GM21515 (cell line): ENCODE results near the gene SPINK8.
"Not testable (repeated sequence)": the region's sequence is repeated elsewhere in the genome, so short reads cannot be mapped to it uniquely, and the experiment has no call there.

Experiments used
- ATAC-seq: cut with Tn5 transposase; IDR thresholded peaks from one replicate; pipeline ENCODE4 v1.9.1; 2021; ENCODE audit not compliant: unreplicated experiment

SPINK8 gene

DNA sequence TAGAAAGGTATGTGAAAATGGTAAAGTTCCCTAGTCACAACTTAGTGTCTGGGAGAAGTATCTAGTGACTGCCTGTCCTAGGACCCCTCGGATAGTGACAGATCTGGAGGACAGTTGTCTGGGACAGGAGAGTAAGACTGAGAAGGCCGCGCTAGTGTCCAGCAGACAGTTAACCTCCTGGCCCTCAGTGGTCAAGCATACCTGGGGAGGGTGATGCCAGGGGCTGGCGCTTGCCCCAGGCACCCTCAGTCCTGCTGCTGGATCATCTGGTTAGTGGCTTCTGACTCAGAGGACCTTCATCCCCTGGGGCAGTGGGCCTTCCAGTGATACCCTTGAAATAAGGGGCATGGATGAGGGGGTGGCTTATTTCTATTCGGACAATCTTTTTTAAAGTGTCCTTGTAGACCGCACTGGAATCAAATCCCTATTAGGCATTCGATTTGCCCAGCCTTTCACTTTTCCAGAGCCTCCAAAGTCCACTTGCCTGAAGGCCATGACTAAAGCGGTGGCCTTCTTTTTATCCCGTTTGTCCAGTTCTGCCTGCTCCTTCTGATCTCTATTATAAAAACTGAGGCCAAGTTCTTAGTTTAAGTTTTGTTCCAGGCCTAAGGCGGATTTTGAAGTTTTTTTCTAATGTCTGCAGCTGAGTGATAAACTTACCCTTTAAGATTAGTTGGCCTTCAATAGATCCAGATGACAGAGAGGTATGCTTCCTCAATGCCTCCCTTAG is 1.6 kb downstream of the SPINK8 start:
- ATAC-seq = not testable (repeated sequence)

GRCh38 chr3:48320996-48321395 is 12.5 kb downstream of the SPINK8 start:
- ATAC-seq = no peak

GRCh38 chr3:48318713-48319468 is 14.6 kb downstream of the SPINK8 start:
- ATAC-seq = no peak

GRCh38 chr3:48314542-48314941 is 18.9 kb downstream of the SPINK8 start:
- ATAC-seq = no peak

DNA sequence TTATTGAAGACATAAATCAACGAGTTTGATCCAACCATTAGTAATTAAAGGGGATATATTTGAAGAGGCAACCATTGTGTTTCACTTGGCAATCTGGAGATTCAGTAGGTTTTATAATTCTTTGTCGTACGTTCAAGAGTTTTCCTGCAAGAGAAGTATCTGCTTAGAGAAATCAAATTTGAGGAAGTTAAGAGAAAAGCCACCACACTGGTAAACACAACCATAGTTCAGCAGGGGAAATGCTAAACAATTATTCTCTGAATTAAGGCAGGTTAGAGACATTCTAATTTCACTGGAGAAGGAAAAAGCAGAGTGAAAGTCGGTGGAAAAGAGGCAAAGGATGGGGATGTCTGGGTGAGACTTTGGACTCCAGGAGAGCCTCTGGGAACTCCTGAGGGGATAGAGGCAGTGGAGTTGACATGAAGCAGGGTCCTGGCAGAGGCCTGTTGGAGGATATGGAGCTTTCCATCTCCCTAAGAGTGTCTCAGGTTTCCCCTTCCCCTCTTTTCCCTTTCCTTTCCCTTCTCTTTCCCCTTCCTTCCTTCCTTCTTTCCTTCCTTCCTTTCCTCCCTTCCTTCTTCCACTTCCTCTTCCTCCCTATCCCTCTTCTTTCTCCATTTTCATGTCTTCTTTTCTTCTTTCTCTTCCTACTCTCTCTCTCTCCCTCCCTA is 26.5 kb downstream of the SPINK8 start:
- no peak for ATAC-seq

DNA sequence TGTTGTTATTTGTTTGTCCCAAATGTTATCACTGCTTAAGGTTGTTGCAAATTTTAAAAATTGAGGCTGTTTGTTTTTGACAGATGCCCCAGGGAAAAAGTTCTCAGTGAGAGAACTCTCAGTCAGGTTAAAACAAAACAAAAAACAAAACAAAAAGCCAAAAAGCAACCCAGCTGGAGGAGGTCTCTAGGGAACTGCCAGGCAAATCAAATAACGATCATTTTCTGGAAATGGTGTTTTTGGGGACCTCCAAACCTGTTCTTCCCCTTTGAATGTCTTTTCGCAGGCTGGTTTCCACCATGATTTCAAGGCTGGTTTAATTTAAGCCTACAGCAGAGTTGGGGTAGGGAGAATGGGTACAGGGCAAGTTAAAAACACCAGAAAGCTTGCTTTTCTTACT is 27.2 kb downstream of the SPINK8 start:
- no peak for ATAC-seq

DNA sequence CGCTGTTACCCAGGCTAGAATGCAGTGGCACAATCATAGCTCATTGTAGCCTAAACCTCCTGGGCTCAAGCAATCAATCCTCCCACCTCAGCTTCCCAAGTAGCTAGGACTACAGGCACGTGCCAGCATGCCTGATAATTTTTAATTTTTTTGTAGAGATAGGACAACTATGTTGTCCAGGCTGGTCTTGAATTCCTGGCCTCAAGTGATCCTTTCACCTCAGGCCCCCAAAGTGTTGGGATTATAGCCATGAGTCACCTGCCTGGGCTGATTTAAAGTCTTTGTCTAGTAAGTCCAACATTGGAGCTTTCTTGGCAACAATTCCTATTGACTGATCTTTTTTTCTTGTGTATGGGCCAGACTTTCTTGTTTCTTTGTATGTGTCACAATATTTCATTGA is 28.1 kb downstream of the SPINK8 start:
- ATAC-seq = no peak

GRCh38 chr3:48303021-48303420 is 30.4 kb downstream of the SPINK8 start:
- ATAC-seq = no peak

DNA sequence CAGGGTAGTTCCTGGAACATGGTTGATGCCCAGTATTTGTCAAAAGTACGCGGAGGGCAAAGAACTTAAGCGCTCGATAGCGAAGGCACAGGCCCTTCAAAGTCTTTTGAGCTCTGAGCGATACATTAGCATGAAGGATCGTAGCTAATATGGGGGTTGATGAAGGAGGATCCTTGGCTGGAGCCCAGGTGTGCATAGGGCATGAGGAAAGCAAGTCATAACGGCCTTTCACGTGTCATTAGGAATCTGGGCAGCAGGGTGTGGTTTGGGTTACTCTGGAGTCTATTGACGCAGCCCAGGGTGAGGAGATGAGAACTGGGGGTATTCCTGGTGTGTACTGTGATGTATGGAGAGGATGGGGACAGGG is 31.7 kb downstream of the SPINK8 start:
- ATAC-seq = no peak

DNA sequence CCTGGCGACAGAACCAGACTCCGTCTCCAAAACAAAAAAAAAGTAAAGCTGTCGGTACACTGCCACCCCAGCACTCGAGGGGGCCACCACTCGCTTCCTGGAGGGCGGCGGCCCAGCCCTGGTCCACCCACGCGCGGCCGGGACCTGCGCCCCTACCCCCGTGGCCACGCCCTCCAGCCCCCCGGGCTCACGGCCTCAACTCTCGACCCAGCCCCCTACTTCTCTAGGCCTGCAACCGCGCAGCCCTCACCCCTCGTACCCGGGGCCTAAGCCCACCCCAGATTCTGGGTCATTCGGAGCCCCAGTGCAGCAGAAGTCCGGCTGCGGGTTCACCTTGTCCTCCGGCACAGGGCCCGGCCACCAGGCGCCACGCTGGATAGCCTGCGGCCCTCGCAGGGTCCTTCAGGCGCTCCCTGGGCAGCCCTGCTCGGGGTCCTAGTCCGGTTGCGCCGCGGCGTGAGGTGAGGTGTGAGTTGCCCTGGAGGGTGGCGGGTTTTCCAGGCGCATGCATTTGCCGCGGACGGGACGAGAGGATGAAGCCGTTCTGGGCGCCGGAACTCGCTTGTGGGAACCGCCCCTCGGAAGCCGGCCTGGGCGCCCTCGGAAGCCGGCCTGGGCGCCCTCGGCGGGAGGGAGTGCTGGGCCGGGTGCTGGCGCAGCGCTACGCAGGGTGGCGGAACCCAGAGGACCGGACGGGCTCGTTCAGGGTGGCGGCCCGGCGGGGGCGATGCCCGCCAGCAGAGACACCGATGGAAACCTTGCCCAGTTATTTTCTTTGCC is 32.3 kb downstream of the SPINK8 start, which contains the start of gene NME6:
Gene NME6, minus strand, starts transcription at position 348 of the 780 bp plus-strand sequence.
- ATAC-seq = peak; percentile 78

GRCh38 chr3:48299746-48300712 is 33.4 kb downstream of the SPINK8 start:
- ATAC-seq = peak; percentile 50

GRCh38 chr3:48297111-48297810 is 36.2 kb downstream of the SPINK8 start:
- no peak for ATAC-seq

DNA sequence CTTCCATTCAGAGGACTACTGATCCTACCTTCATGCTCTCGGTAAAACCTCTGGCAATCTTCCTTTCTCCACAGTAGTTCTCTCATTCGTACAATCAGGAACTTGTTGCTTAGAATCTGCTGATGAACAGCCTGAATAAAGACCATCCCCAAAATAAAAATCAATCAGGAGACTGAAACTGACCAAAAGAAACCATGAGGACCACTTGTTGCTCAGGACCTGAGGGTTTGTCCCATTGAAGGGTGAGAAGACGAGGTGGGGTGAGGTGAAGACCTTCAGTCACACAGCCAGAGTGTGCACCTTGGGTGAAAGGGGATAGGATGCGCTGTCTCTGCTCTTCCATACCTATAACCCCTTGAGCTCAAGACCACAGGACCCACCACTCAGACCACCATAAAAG is 36.8 kb downstream of the SPINK8 start:
- ATAC-seq = no peak

DNA sequence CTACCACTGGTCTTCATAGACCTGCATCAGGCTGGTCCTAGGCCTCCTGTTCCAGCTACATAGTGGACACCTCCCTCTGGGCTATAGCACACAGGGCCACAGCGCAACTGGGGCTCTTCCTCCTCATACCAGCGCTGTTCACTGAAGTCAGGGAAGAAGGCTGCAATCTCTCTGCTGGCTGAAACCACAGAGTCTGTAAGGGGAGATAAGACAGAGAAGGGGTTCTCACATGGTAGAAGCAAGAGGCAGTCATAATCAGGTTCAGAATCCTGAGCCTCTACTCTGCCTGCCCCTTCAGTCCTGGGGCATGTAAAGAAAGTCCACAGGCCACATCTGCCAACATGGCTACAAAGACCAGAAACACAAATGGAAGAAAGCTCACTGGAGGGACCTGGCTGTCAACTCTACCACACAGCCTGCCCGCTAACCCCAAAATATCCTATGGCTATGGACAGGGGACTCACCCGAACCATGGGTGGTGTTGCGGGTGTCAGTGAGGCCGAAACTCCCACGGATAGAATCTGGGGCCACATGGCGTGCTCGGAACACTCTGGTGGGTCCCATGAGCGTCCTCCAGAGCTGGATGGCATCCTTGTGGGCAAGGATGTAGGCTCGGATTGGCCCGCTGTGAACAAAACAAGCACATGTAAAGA is 38.7 kb downstream of the SPINK8 start:
- ATAC-seq = no peak

DNA sequence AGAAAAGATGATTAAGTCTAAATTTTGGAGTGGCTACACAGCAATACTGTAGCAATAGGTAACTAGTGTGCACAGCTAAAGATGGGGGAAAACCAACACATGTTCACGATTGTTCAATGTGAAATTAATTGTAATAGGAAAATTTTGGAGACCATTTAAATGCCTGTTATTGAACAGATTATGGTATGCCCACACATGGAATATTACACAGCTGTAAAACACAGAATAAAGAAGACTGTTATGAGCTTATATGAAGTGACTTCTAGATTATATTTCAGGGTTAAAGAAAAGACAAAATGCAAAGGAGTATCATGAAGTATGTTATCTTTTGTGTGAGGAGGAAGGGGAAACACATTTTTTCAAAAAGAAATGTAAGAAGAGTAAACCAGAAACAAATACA is 43.8 kb downstream of the SPINK8 start:
- no peak for ATAC-seq

- ATAC-seq = no peak
Measured at GRCh38 chr3:48287034-48287433, 46.4 kb downstream of the SPINK8 start.

GRCh38 chr3:48286308-48286707 is 47.2 kb downstream of the SPINK8 start:
- no peak for ATAC-seq

- no peak for ATAC-seq
Measured at GRCh38 chr3:48285675-48286074, 47.8 kb downstream of the SPINK8 start.

DNA sequence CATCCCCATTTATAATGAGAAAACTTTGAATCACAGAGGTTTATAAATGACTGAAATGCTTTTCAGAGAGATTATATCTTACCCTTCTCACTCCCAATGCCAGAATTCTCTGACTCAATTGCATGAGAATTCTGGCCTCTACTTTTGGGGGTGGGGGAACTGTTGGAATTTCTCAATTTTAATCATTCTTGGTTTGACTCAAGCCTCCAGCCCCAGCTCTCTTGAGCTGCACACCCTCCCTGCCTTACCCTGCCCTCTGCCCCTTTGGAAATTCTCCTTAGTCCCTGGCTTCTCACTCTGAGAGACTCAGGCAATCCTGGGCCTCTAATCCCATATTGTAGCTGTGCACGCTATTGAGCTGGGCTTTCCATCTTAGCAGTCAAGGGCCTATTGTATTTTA is 48.3 kb downstream of the SPINK8 start:
- no peak for ATAC-seq
